ENCODE results near the gene PEX26.
A peak's percentile ranks its signal among the peaks of the same experiment; 100 is the strongest.

GRCh38 chr22:18077639-18078328, at the start of gene PEX26:
- TF ChIP-seq CTCF (IDR thresholded peaks at IDR 0.05) = no peak
- peak; percentile 67 for TF ChIP-seq POLR2A (IDR thresholded peaks at IDR 0.05)

All from right lobe of liver (tissue), 4 donors.